ENCODE measurements around the gene OR7G2.
"Not testable (repeated sequence)": the region's sequence is repeated elsewhere in the genome, so short reads cannot be mapped to it uniquely, and the experiment has no call there.

Gene OR7G2

GRCh38 chr19:9073806-9074205 is 33.5 kb downstream of the OR7G2 start:
- DNase-seq (ENCODE audit: low read depth, low spot score) = no peak

GRCh38 chr19:9071720-9072119 is 35.6 kb downstream of the OR7G2 start:
- DNase-seq (ENCODE audit: low read depth, low spot score) = not testable (repeated sequence)

- no peak for DNase-seq (ENCODE audit: low read depth, low spot score)
Measured at GRCh38 chr19:9070066-9070465, 37.2 kb downstream of the OR7G2 start.

GRCh38 chr19:9065457-9066014 is 41.7 kb downstream of the OR7G2 start:
- no peak for DNase-seq (ENCODE audit: low read depth, low spot score)

GRCh38 chr19:9061879-9062278 is 45.4 kb downstream of the OR7G2 start:
- DNase-seq (ENCODE audit: low read depth, low spot score) = no peak

- no peak for DNase-seq (ENCODE audit: low read depth, low spot score)
Measured at GRCh38 chr19:9060564-9061340, 46.5 kb downstream of the OR7G2 start.

- DNase-seq (ENCODE audit: low read depth, low spot score) = no peak
Measured at GRCh38 chr19:9058905-9059667, 48.2 kb downstream of the OR7G2 start.

- no peak for DNase-seq (ENCODE audit: low read depth, low spot score)
Measured at GRCh38 chr19:9057505-9058258, 49.6 kb downstream of the OR7G2 start.

GRCh38 chr19:9056131-9056530 is 51.1 kb downstream of the OR7G2 start:
- not testable (repeated sequence) for DNase-seq (ENCODE audit: low read depth, low spot score)

- no peak for DNase-seq (ENCODE audit: low read depth, low spot score)
Measured at GRCh38 chr19:9054765-9055164, 52.5 kb downstream of the OR7G2 start.

- no peak for DNase-seq (ENCODE audit: low read depth, low spot score)
Measured at GRCh38 chr19:9054207-9054606, 53.1 kb downstream of the OR7G2 start.

- DNase-seq (ENCODE audit: low read depth, low spot score) = not testable (repeated sequence)
Measured at GRCh38 chr19:9053674-9054073, 53.6 kb downstream of the OR7G2 start.

- no peak for DNase-seq (ENCODE audit: low read depth, low spot score)
Measured at GRCh38 chr19:9052894-9053293, 54.4 kb downstream of the OR7G2 start.

Measured in activated CD4-positive, CD25-positive, alpha-beta regulatory T cell treated with anti-CD3 and anti-CD28 coated beads, Interleukin-2, amount 50 U/mL, for 16 hours (primary cell).